Stimulated activated CD4-positive, alpha-beta T cell treated with anti-CD3 and anti-CD28 coated beads, TNF-alpha, amount 100 ng/mL, for 24 hours (primary cell): ENCODE results near the gene ANO2.
"Not testable (repeated sequence)": the region's sequence is repeated elsewhere in the genome, so short reads cannot be mapped to it uniquely, and the experiment has no call there.

Source experiments
- DNase-seq, 3 experiments: peaks; one replicate each; pipeline ENCODE4 v3.0.0-alpha.2; 2020; ENCODE audit warnings: low read depth in 3 of 3

ANO2 gene

GRCh38 chr12:5887819-5888218 lies 57.2 kb downstream of the ANO2 start:
- DNase-seq: not testable (repeated sequence)

GRCh38 chr12:5884866-5885265 lies 60.2 kb downstream of the ANO2 start:
- no peak for DNase-seq

GRCh38 chr12:5884285-5884684 lies 60.8 kb downstream of the ANO2 start:
- no peak for DNase-seq

- no peak for DNase-seq
Measured at GRCh38 chr12:5882511-5883190, 62.4 kb downstream of the ANO2 start.

GRCh38 chr12:5881666-5882065 lies 63.4 kb downstream of the ANO2 start:
- DNase-seq: no peak

GRCh38 chr12:5881101-5881606 lies 63.9 kb downstream of the ANO2 start:
- DNase-seq: no peak

GRCh38 chr12:5875851-5876250 lies 69.2 kb downstream of the ANO2 start:
- no peak for DNase-seq

GRCh38 chr12:5874514-5874913 lies 70.5 kb downstream of the ANO2 start:
- no peak for DNase-seq

- DNase-seq: no peak
Measured at GRCh38 chr12:5873281-5873919, 71.7 kb downstream of the ANO2 start.

GRCh38 chr12:5872745-5873144 lies 72.3 kb downstream of the ANO2 start:
- DNase-seq: no peak

GRCh38 chr12:5871741-5872140 lies 73.3 kb downstream of the ANO2 start:
- no peak for DNase-seq

- DNase-seq: no peak
Measured at GRCh38 chr12:5870183-5870582, 74.9 kb downstream of the ANO2 start.

- no peak for DNase-seq
Measured at GRCh38 chr12:5868625-5869295, 76.3 kb downstream of the ANO2 start.

GRCh38 chr12:5865397-5865796 lies 79.7 kb downstream of the ANO2 start:
- no peak for DNase-seq

- DNase-seq: no peak
Measured at GRCh38 chr12:5864972-5865371, 80.1 kb downstream of the ANO2 start.

GRCh38 chr12:5864301-5864700 lies 80.8 kb downstream of the ANO2 start:
- no peak for DNase-seq

GRCh38 chr12:5861416-5861815 lies 83.6 kb downstream of the ANO2 start:
- DNase-seq: no peak

GRCh38 chr12:5856692-5857091 lies 88.4 kb downstream of the ANO2 start:
- no peak for DNase-seq

- no peak for DNase-seq
Measured at GRCh38 chr12:5846950-5847349, 98.1 kb downstream of the ANO2 start.

GRCh38 chr12:5840944-5841343 lies 104.1 kb downstream of the ANO2 start:
- DNase-seq: no peak

GRCh38 chr12:5830111-5830510 lies 114.9 kb downstream of the ANO2 start:
- DNase-seq: no peak

GRCh38 chr12:5827591-5827990 lies 117.5 kb downstream of the ANO2 start:
- no peak for DNase-seq

- DNase-seq: not testable (repeated sequence)
Measured at GRCh38 chr12:5825761-5826160, 119.3 kb downstream of the ANO2 start.
